Astrocyte of the spinal cord (primary cell): ENCODE results near the gene CTNNA2.

Experiments
- DNase-seq: peaks from one replicate; pipeline ENCODE4 v3.0.0; 2011; ENCODE audit warnings: low read depth, low spot score
- H3K4me3 ChIP-seq: 2 replicates; pipeline ENCODE4 v1.5.1; 2011; ENCODE audit warnings: low read depth, mild to moderate bottlenecking, low read length, moderate library complexity
- in situ Hi-C: cut with HindIII; loops from 2 replicates; pipeline ENCODE4 v1.10.0; 2017; ENCODE audit warnings: low sequenced_read_pairs
- TF ChIP-seq, protein P1 (sequence below): IDR thresholded peaks from 2 replicates; pipeline ENCODE4 v1.5.1; 2012; ENCODE audit warnings: low read depth, mild to moderate bottlenecking, low read length, inconsistent platforms

The CTNNA2 gene

DNA sequence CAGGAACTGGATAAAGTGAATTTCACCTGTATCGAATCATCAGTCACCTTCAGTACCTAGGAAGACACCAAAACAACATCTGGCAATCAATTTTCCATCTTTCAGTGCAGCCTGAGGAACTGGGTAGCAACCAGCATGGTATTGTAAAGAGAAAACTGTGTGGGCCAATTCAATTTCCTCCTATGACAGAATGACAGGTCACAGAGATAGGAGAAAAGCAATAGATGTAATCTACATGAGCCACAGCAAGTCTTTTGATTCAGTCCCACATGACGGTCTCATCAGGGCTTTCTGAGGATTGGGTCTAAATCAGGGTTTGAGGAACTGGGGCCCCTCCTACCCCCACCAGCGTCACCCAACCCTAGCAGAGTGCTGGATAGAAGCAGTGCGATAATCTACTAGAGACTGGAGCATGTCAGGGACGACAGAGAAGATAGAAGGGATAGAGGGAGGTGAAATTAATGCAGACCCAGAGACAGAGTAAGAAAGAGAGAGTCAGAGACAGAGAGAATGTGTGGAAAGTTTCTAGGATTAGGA, 523.0 kb downstream of the CTNNA2 start:
- TF ChIP-seq, protein P1, sequence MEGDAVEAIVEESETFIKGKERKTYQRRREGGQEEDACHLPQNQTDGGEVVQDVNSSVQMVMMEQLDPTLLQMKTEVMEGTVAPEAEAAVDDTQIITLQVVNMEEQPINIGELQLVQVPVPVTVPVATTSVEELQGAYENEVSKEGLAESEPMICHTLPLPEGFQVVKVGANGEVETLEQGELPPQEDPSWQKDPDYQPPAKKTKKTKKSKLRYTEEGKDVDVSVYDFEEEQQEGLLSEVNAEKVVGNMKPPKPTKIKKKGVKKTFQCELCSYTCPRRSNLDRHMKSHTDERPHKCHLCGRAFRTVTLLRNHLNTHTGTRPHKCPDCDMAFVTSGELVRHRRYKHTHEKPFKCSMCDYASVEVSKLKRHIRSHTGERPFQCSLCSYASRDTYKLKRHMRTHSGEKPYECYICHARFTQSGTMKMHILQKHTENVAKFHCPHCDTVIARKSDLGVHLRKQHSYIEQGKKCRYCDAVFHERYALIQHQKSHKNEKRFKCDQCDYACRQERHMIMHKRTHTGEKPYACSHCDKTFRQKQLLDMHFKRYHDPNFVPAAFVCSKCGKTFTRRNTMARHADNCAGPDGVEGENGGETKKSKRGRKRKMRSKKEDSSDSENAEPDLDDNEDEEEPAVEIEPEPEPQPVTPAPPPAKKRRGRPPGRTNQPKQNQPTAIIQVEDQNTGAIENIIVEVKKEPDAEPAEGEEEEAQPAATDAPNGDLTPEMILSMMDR, result no peak
- in situ Hi-C loops, result no loop called here
- H3K4me3 ChIP-seq, result no peak overlapping the region
- DNase-seq, result no peak

DNA sequence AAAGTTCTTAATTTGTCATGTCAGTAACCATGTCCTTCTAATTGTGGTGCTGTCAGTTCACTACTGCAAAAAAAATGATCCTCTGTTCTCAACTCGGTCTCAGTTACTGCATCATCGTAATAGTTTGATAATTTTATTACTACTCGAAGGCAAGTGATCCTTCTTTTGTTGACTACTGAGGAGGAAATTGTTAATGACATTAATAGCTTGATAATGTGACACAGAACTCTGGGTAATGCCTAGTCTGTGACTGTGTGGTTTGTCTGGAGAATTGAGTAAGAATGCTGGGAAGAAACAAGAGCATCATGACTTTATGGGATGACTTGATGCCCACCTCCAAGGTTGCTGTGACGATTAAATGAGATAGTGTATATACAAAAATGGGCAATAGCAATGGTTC, 524.5 kb downstream of the CTNNA2 start:
- DNase-seq, result no peak
- TF ChIP-seq, protein P1, result no peak
- no peak overlapping the region for H3K4me3 ChIP-seq
- in situ Hi-C loops, result no loop called here

GRCh38 chr2:80040226-80040625, 527.4 kb downstream of the CTNNA2 start:
- DNase-seq, result no peak
- TF ChIP-seq, protein P1, result no peak
- in situ Hi-C loops, result no loop called here
- H3K4me3 ChIP-seq, result no peak overlapping the region

GRCh38 chr2:80042635-80043034, 529.8 kb downstream of the CTNNA2 start:
- in situ Hi-C loops, result no loop called here
- DNase-seq, result no peak
- TF ChIP-seq, protein P1, result no peak
- no peak overlapping the region for H3K4me3 ChIP-seq

DNA sequence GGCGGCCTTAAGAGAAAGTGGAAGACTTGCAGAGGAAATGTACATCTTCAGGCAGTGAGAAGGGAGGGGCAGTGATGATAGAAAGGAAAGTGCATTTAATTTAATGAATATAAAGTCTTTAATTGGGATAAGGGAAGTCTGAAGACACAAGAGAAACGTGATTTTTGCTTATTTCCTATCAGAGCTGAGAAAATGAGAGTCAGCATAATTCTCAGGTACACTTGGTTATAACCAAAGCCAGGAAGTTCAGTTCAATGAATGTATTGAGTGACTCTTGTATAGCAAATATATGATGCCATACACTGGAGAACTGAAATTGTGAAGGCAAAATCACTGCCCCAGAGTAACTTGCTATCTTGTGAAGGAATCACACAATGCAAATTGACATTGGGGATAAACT, 535.4 kb downstream of the CTNNA2 start:
- in situ Hi-C loops, result no loop called here
- TF ChIP-seq, protein P1, result no peak
- no peak overlapping the region for H3K4me3 ChIP-seq
- no peak for DNase-seq

DNA sequence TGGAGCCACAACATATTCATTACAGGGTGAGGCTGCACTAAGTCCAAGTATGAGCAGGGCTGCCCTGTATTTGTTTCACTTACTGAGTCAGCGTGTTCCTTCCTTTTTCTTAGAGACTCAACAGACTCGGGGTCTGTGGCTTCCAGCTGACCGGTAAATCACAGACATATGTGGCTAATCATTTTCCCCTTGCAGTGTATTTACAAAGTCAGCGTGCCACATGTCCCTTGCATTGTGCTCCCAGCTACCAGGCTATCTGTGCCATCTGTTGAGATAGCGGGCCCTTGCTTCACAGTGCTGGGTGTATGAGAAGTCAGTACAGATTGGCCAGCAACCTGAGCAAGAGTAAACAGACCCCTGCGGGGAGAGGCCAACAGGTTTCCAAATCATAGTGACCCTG, 537.4 kb downstream of the CTNNA2 start:
- TF ChIP-seq, protein P1, result no peak
- in situ Hi-C loops, result no loop called here
- DNase-seq, result no peak
- no peak overlapping the region for H3K4me3 ChIP-seq
